HepG2 (cell line): ENCODE data around the gene PSMD8. TPM values are rescaled to one million over a fixed set of nuclear protein-coding genes. Genes with fewer than 3 reads are reported as not detected.

Experiments used
- ATAC-seq: fragments of 200-7000 bp; cut with Tn5 transposase; 3 replicates; pipeline ENCODE4 v1.9.1; 2020; ENCODE audit warnings: mild to moderate bottlenecking, moderate library complexity
- BruUV-seq: library from RNA; stranded (reverse); fragments of 400-500 nt; replicated peaks from 2 replicates; lab custom pipeline; 2021; lab: Mats Ljungman, UMichigan
- CTCF ChIA-PET: fragments of 300-600 bp; formaldehyde crosslinking; extraction: SDS; loops from one replicate; lab custom pipeline; 2021; ENCODE audit warnings: low total read pairs, inconsistent platforms, low intra/inter-chr PET ratio; lab: Yijun Ruan, JAX
- POLR2A ChIA-PET: fragments of 350-600 bp; sonication (Branson Sonifier 250); formaldehyde crosslinking; loops from one replicate; lab custom pipeline; 2020; ENCODE audit warnings: antibody characterized with exemption, inconsistent platforms; lab: Yijun Ruan, JAX
- DNase-seq: peaks from one replicate; pipeline ENCODE4 v3.0.0-alpha.2; 2015; ENCODE audit warnings: low spot score
- FAIRE-seq: peaks from 3 replicates; lab custom pipeline; 2011; peaks lifted over from hg19 to GRCh38; lab: Jason Lieb, UNC
- H2AFZ ChIP-seq: one replicate; pipeline ENCODE4 v1.6.1; 2011; ENCODE audit warnings: low read length, inconsistent platforms
- H3K27ac ChIP-seq: fragments of 300-600 bp; 3 replicates; pipeline ENCODE4 v1.8.0; 2011; ENCODE audit warnings: mixed run types, mild to moderate bottlenecking, mixed read lengths, low read length, inconsistent platforms; ENCODE audit not compliant: insufficient read depth; ENCODE audit errors: extremely low read length
- H3K27me3 ChIP-seq, 2 experiments: fragments of 200-600 bp in 1 of 2; 2 replicates in 1 of 2; 3 replicates in 1 of 2; pipeline versions ENCODE4 v1.6.0 to v1.8.0; 2011; ENCODE audit warnings: low read length in 2 of 2, mild to moderate bottlenecking in 2 of 2, moderate library complexity in 2 of 2, inconsistent platforms in 1 of 2; ENCODE audit not compliant: insufficient read depth in 2 of 2, control insufficient read depth in 1 of 2
- H3K36me3 ChIP-seq, 2 experiments: fragments of 200-600 bp in 1 of 2; replicated peaks in 1 of 2; 2 replicates in 1 of 2; 3 replicates in 1 of 2; pipeline versions ENCODE4 v1.5.1 to v1.8.0; 2011; ENCODE audit warnings: low read length in 2 of 2, inconsistent platforms in 1 of 2; ENCODE audit not compliant: insufficient read depth in 2 of 2, control insufficient read depth in 1 of 2
- H3K4me1 ChIP-seq: 2 replicates; pipeline ENCODE4 v1.5.1; 2012; ENCODE audit warnings: low read length, inconsistent platforms; ENCODE audit not compliant: insufficient read depth
- H3K4me2 ChIP-seq: 2 replicates; pipeline ENCODE4 v1.6.0; 2011; ENCODE audit warnings: low read depth, low read length, inconsistent platforms
- H3K4me3 ChIP-seq, 3 experiments: fragments of 200-600 bp in 1 of 3; sonication (generic), shearing (Covaris generic) in 1 of 3; replicated peaks in 1 of 3; 2 replicates each; pipeline ENCODE4 v1.5.1; 2011 to 2016; ENCODE audit warnings: low read length in 3 of 3, inconsistent platforms in 2 of 3, low read depth in 2 of 3, mild to moderate bottlenecking in 2 of 3, control low read depth in 1 of 3, mixed read lengths in 1 of 3; ENCODE audit not compliant: insufficient read depth in 1 of 3
- H3K79me2 ChIP-seq: one replicate; pipeline ENCODE4 v1.6.1; 2011; ENCODE audit warnings: low read length, inconsistent platforms; ENCODE audit not compliant: insufficient read depth
- H3K9ac ChIP-seq: 2 replicates; pipeline ENCODE4 v1.6.0; 2011; ENCODE audit warnings: mild to moderate bottlenecking, low read depth, low read length, inconsistent platforms; ENCODE audit not compliant: insufficient read depth
- H3K9me3 ChIP-seq: 2 replicates; pipeline ENCODE4 v1.5.1; 2012; ENCODE audit warnings: mild to moderate bottlenecking, low read length
- H4K20me1 ChIP-seq: 2 replicates; pipeline ENCODE4 v1.6.0; 2011; ENCODE audit warnings: inconsistent platforms, mild to moderate bottlenecking, low read length, moderate library complexity; ENCODE audit not compliant: insufficient read depth
- AGO2 ChIP-seq: fragments of 200-400 bp; formaldehyde crosslinking; optimal IDR thresholded peaks from 2 replicates; pipeline ENCODE3; 2017; ENCODE audit warnings: mild to moderate bottlenecking, low read depth, low read length, moderate library complexity
- GABPA ChIP-seq, 2 experiments: IDR thresholded peaks; 2 replicates each; pipeline ENCODE4 v1.6.1; 2011 to 2016; ENCODE audit warnings: low read depth in 2 of 2, low read length in 1 of 2, missing biosample characterization in 1 of 2, missing genetic modification characterization in 1 of 2
- RBFOX2 ChIP-seq: fragments of 200-400 bp; formaldehyde crosslinking; IDR thresholded peaks from 2 replicates; pipeline ENCODE4 v1.6.1; 2017; ENCODE audit warnings: low read depth, mild to moderate bottlenecking, low read length
- RBM22 ChIP-seq: fragments of 200-400 bp; formaldehyde crosslinking; optimal IDR thresholded peaks from 2 replicates; pipeline ENCODE3; 2017; ENCODE audit warnings: mild to moderate bottlenecking, low read length, moderate library complexity
- TAF15 ChIP-seq: fragments of 200-400 bp; formaldehyde crosslinking; IDR thresholded peaks from one replicate; pipeline ENCODE4 v1.6.1; 2018; ENCODE audit warnings: mild to moderate bottlenecking, low read depth, low read length; ENCODE audit not compliant: poor library complexity, severe bottlenecking
- ZNF605 ChIP-seq: sonication (generic); formaldehyde crosslinking; IDR thresholded peaks from 2 replicates; pipeline ENCODE4 v1.8.0; 2022; ENCODE audit warnings: mild to moderate bottlenecking, missing genetic modification reagents
- WGBS: methylation state at CpG from one replicate; pipeline ENCODE4 v1.1.6; 2017; ENCODE audit warnings: low lambda C conversion rate; 5-methylcytosine and 5-hydroxymethylcytosine counted together
- in situ Hi-C: cut with HindIII; loops from 2 replicates; pipeline ENCODE4 v1.10.0; 2017; ENCODE audit warnings: low pct_unique_long_range_greater_than_20kb; ENCODE audit not compliant: extremely low pct_ligation_motif_present
- intact Hi-C: fragments of 100-400 bp; cut with micrococcal nuclease; formaldehyde crosslinking; loops from one replicate; pipeline ENCODE4 v1.10.0; 2022; ENCODE audit not compliant: unreplicated experiment
- polyA plus RNA-seq, 8 experiments: library from polyadenylated mRNA; depleted of rRNA in 3 of 8; stranded (reverse) in 7 of 8; unstranded in 1 of 8; fragments of >200 nt; fragmentation: Illumina TruSeq in 4 of 8; extraction: Trizol in 4 of 8; gene quantifications; 2 replicates each; pipeline versions ENCODE4 v1.2.1 to v1.2.3, GENCODE V29; 2011 to 2016; ENCODE audit warnings: low read depth in 4 of 8, missing spikeins in 1 of 8, mixed read lengths in 1 of 8; ENCODE audit not compliant: insufficient read depth in 1 of 8
- total RNA-seq, 5 experiments: library from RNA; depleted of rRNA; stranded (reverse); fragments of >200 nt; fragmentation: Illumina TruSeq; extraction: Trizol; gene quantifications; 2 replicates each; pipeline ENCODE4 v1.2.3, GENCODE V29; 2016; ENCODE audit warnings: low read depth in 1 of 5

Gene PSMD8
- total and polyA plus RNA-seq, 2 of the 13 experiments (the other 11 are each of a cell fraction or from before 2014, with no cell fraction given) = 162 to 296 TPM

GRCh38 chr19:38385057-38385803, 10.9 kb downstream of the PSMD8 start:
- Histone ChIP-seq H3K27ac (no peak overlapping the region), H3K4me2 (no peak overlapping the region), H3K9ac (no peak overlapping the region), H3K9me3 (no peaks in the 10 kb centered on the region), H3K4me3 (no peak overlapping the region), H3K27me3 (peaks cover 2 to 17% of the 10 kb centered on the region in 2 experiments; a peak in 3 of 5 replicates), H2AFZ (no peak overlapping the region), H3K36me3 (peaks cover 18 to 33% of the 10 kb centered on the region in 2 experiments), H3K4me1 (peaks cover 22% of the 10 kb centered on the region), H3K79me2 (no peaks in the 10 kb centered on the region), H4K20me1 (peaks cover 4% of the 10 kb centered on the region; the same call in 1 of the 2 replicates)
- ChIA-PET CTCF (no interaction called here), POLR2A (interaction anchor here (1.4 to 2.5 kb wide), 2 partner anchors 11 to 25 kb away, joined by 3 to 15 read pairs; partner anchors contain the start of gene PSMD8)
- in situ Hi-C loops = no loop called here
- ATAC-seq (peak; percentile 2; the same call in 2 of the 3 replicates), FAIRE-seq (no peak), DNase-seq (no peak)
- intact Hi-C loops = no loop called here
- WGBS = 95% methylated on average over 15 of the region's 40 CpGs
- no TSS peak for BruUV-seq
- peak; percentile 19 for TF ChIP-seq TAF15
- TF ChIP-seq RBM22 = peak; percentile 2
- peak; percentile 56; the same call in 1 of the 2 replicates for TF ChIP-seq RBFOX2
- TF ChIP-seq AGO2 = peak; percentile 85
- TF ChIP-seq ZNF605 (CRISPR knock-in tag) = no peak

DNA sequence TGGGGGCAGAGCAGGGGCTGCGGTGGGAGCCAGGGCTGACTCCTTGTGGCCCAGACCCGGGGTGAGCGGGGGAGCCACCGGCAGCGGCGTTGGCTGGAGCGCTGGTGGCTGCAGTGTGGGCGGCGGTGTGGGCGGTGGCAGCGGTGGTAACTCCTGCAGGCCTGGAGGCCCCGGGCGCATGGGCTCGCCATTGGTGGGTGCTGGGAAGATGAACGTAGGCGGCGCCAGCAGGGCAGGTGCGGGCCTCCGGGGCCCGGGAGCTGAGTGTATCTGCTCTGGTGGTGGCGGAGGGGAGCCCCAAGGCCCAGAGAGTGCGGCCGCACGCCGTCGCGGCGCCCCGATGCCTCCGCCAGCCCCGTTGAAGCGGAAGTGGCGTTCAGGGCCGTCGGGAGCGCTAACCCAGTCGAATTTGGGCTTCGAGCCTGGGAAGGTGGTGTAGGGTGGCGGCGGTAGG, 11.5 kb downstream of the PSMD8 start:
- TF ChIP-seq GABPA (IDR thresholded peaks at IDR 0.05; ENCODE audit: low read depth, low read length) = no peak
- TF ChIP-seq GABPA (CRISPR knock-in tag; IDR thresholded peaks at IDR 0.05; ENCODE audit: low read depth) = no peak
- TF ChIP-seq AGO2 = peak; percentile 53
- TF ChIP-seq RBFOX2 = peak; percentile 54
- FAIRE-seq (no peak), DNase-seq (no peak), ATAC-seq (no peak)
- in situ Hi-C loops = no loop called here
- H3K36me3 ChIP-seq = peaks cover 16 to 28% of the 10 kb centered on the region in 2 experiments
- BruUV-seq = no TSS peak
- intact Hi-C loops = no loop called here
- no peaks in the 10 kb centered on the region for H3K9me3 ChIP-seq
- no peak overlapping the region for H3K9ac ChIP-seq
- ChIA-PET POLR2A (interaction anchor here (2.5 kb wide), 1 partner anchor 11 kb away, joined by 15 read pairs; the partner anchor contains the start of gene PSMD8), CTCF (no interaction called here)
- H3K79me2 ChIP-seq = no peaks in the 10 kb centered on the region
- no peak overlapping the region for H3K4me2 ChIP-seq
- H3K4me3 ChIP-seq = no peak overlapping the region
- no peak overlapping the region for H2AFZ ChIP-seq
- 97% methylated on average over 33 of the region's 40 CpGs for WGBS
- H4K20me1 ChIP-seq = peaks cover 4% of the 10 kb centered on the region; the same call in 1 of the 2 replicates
- H3K4me1 ChIP-seq = peaks cover 23% of the 10 kb centered on the region
- H3K27me3 ChIP-seq = peaks cover 2 to 20% of the 10 kb centered on the region in 2 experiments; a peak in 3 of 5 replicates
- no peak overlapping the region for H3K27ac ChIP-seq
